ENCODE results near the gene GALNTL6. TPM values are rescaled to one million over a fixed set of nuclear protein-coding genes. Genes with fewer than 3 reads are reported as not detected.

The GALNTL6 gene
- total and polyA plus RNA-seq, 2 donors (not counting 3 experiments of a cell fraction or from before 2014, with no cell fraction given): not detected

- H3K4me1 ChIP-seq (ENCODE audit: control insufficient read depth, extremely low read depth, insufficient read depth, low read length): no peaks in the 10 kb centered on the region
- no peaks in the 10 kb centered on the region for H3K9me3 ChIP-seq (replicated peaks; ENCODE audit: control insufficient read depth, insufficient read depth, low read length)
- POLR2A ChIA-PET: no interaction called here
- H3K9ac ChIP-seq (replicated peaks; ENCODE audit: extremely low read depth, insufficient read depth, low read length): no peak overlapping the region
- no peaks in the 10 kb centered on the region for H3K79me2 ChIP-seq (ENCODE audit: control insufficient read depth, insufficient read depth, low read length)
- dilution Hi-C loops (cut with MboI; ENCODE audit: extremely low pct_ligation_motif_present, low sequenced_read_pairs) (no loop called here), intact Hi-C loops (cut with micrococcal nuclease) (no loop called here)
- FAIRE-seq (no peak), DNase-seq (ENCODE audit: low read depth, low spot score) (no peak)
- no peaks in the 10 kb centered on the region for H4K20me1 ChIP-seq (replicated peaks; ENCODE audit: control insufficient read depth, extremely low read depth, insufficient read depth, low read length)
- no peak overlapping the region for H2AFZ ChIP-seq (ENCODE audit: low read depth, low read length)
- CTCF ChIA-PET: no interaction called here
- TF ChIP-seq GATA2 (IDR thresholded peaks at IDR 0.05; ENCODE audit: insufficient read depth, insufficient read length, low read depth, low read length): no peak
- no peak for TF ChIP-seq POLR2A (IDR thresholded peaks at IDR 0.05; ENCODE audit: low read depth, low read length)
- TF ChIP-seq, protein P1, sequence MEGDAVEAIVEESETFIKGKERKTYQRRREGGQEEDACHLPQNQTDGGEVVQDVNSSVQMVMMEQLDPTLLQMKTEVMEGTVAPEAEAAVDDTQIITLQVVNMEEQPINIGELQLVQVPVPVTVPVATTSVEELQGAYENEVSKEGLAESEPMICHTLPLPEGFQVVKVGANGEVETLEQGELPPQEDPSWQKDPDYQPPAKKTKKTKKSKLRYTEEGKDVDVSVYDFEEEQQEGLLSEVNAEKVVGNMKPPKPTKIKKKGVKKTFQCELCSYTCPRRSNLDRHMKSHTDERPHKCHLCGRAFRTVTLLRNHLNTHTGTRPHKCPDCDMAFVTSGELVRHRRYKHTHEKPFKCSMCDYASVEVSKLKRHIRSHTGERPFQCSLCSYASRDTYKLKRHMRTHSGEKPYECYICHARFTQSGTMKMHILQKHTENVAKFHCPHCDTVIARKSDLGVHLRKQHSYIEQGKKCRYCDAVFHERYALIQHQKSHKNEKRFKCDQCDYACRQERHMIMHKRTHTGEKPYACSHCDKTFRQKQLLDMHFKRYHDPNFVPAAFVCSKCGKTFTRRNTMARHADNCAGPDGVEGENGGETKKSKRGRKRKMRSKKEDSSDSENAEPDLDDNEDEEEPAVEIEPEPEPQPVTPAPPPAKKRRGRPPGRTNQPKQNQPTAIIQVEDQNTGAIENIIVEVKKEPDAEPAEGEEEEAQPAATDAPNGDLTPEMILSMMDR (IDR thresholded peaks at IDR 0.05; ENCODE audit: extremely low read depth in 1 of 2, insufficient read depth in 1 of 2, low read depth in 1 of 2, low read length in 2 of 2): no peak
- TF ChIP-seq, protein P2, sequence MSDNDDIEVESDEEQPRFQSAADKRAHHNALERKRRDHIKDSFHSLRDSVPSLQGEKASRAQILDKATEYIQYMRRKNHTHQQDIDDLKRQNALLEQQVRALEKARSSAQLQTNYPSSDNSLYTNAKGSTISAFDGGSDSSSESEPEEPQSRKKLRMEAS (IDR thresholded peaks at IDR 0.05; ENCODE audit: insufficient read depth, insufficient read length): no peak
- TF ChIP-seq POLR2AphosphoS5 (IDR thresholded peaks at IDR 0.05; ENCODE audit: insufficient read depth, low read depth, low read length): no peak
- TF ChIP-seq FOS (IDR thresholded peaks at IDR 0.05; ENCODE audit: borderline replicate concordance, insufficient read depth, low read length): no peak
- TF ChIP-seq JUN (IDR thresholded peaks at IDR 0.05; ENCODE audit: borderline replicate concordance, insufficient read depth, insufficient read length, low read depth): no peak
- no peak for TF ChIP-seq EZH2 (IDR thresholded peaks at IDR 0.05; ENCODE audit: borderline replicate concordance, low read depth, low read length, severe bottlenecking)
- no peak for TF ChIP-seq MYC (IDR thresholded peaks at IDR 0.05; ENCODE audit: low read depth, low read length)
- no peaks in the 10 kb centered on the region for H3K27me3 ChIP-seq (ENCODE audit: control insufficient read depth in 2 of 2, insufficient read depth in 2 of 2, low read length in 2 of 2)
- no peaks in the 10 kb centered on the region for H3K36me3 ChIP-seq (ENCODE audit: control insufficient read depth in 2 of 2, extremely low read depth in 1 of 2, insufficient read depth in 2 of 2, low read length in 2 of 2)
- no peaks in the 10 kb centered on the region for H3K9me1 ChIP-seq (replicated peaks; ENCODE audit: control insufficient read depth, extremely low read depth, insufficient read depth, low read length)
- no peak overlapping the region for H3K4me3 ChIP-seq (replicated peaks in 1 of 3; ENCODE audit: insufficient read depth in 1 of 3, low read depth in 1 of 3, low read length in 3 of 3)
- no peak overlapping the region for H3K4me2 ChIP-seq (ENCODE audit: insufficient read depth, low read length)
- no peak overlapping the region for H3K27ac ChIP-seq (ENCODE audit: insufficient read depth, low read depth, low read length)
- BruUV-seq (replicated peaks): no TSS peak
Observed at GRCh38 chr4:172220679-172221078, 407.5 kb downstream of the GALNTL6 start.

All from endothelial cell of umbilical vein (primary cell).